Measurements from ENCODE around the gene ROCK1. TPM values are rescaled to one million over a fixed set of nuclear protein-coding genes. Genes with fewer than 3 reads are reported as not detected.

Gene ROCK1
- total RNA-seq, 4 donors from 2014 or later, result 11.5 to 27.3 (median 18.4) TPM

GRCh38 chr18:21004726-21005125, 106.9 kb downstream of the ROCK1 start:
- DNase-seq (ENCODE audit: low spot score in 2 of 2), result peak in 1 of 2 donors; percentile 16
- H3K4me3 ChIP-seq (ENCODE audit: low read depth, poor library complexity, severe bottlenecking), result no peak overlapping the region
- intact Hi-C loops (cut with DNase I; ENCODE audit: low total_unique reads), result loop anchor here (10.0 kb wide), 1 partner anchor 1050 kb away; no protein-coding TSS in a partner anchor
- TF ChIP-seq CTCF (IDR thresholded peaks at IDR 0.05) (no peak), POLR2A (IDR thresholded peaks at IDR 0.05) (no peak)

GRCh38 chr18:21000667-21001066, 110.9 kb downstream of the ROCK1 start:
- intact Hi-C loops (cut with DNase I; ENCODE audit: low total_unique reads), result loop anchor here (10.0 kb wide), 1 partner anchor 1054 kb away; no protein-coding TSS in a partner anchor
- no peak for DNase-seq (ENCODE audit: low spot score in 2 of 2)
- H3K4me3 ChIP-seq (ENCODE audit: low read depth, poor library complexity, severe bottlenecking), result no peak overlapping the region
- no peak for TF ChIP-seq CTCF (IDR thresholded peaks at IDR 0.05)
- no peak for TF ChIP-seq POLR2A (IDR thresholded peaks at IDR 0.05)

GRCh38 chr18:20997371-20997770, 114.2 kb downstream of the ROCK1 start:
- DNase-seq (ENCODE audit: low spot score in 2 of 2), result no peak
- intact Hi-C loops (cut with DNase I; ENCODE audit: low total_unique reads), result no loop called here
- no peak for TF ChIP-seq POLR2A (IDR thresholded peaks at IDR 0.05)
- TF ChIP-seq CTCF (IDR thresholded peaks at IDR 0.05), result no peak
- H3K4me3 ChIP-seq (ENCODE audit: low read depth, poor library complexity, severe bottlenecking), result no peak overlapping the region

GRCh38 chr18:20996418-20996817, 115.2 kb downstream of the ROCK1 start:
- DNase-seq (ENCODE audit: low spot score in 2 of 2), result no peak
- no peak for TF ChIP-seq CTCF (IDR thresholded peaks at IDR 0.05)
- H3K4me3 ChIP-seq (ENCODE audit: low read depth, poor library complexity, severe bottlenecking), result no peak overlapping the region
- WGBS, 2 donors, result 91 to 93% methylated on average over 1 of the region's 1 CpG
- intact Hi-C loops (cut with DNase I; ENCODE audit: low total_unique reads), result no loop called here

GRCh38 chr18:20988726-20989125, 122.9 kb downstream of the ROCK1 start:
- H3K4me3 ChIP-seq (ENCODE audit: low read depth, poor library complexity, severe bottlenecking), result no peak overlapping the region
- intact Hi-C loops (cut with DNase I; ENCODE audit: low total_unique reads), result no loop called here
- WGBS, 2 donors, result 98% methylated on average over 3 of the region's 3 CpGs
- DNase-seq (ENCODE audit: low spot score in 2 of 2), result no peak
- TF ChIP-seq CTCF (IDR thresholded peaks at IDR 0.05) (no peak), POLR2A (IDR thresholded peaks at IDR 0.05) (no peak)

- intact Hi-C loops (cut with DNase I; ENCODE audit: low total_unique reads), result no loop called here
- no peak overlapping the region for H3K4me3 ChIP-seq (ENCODE audit: low read depth, poor library complexity, severe bottlenecking)
- no peak for DNase-seq (ENCODE audit: low spot score in 2 of 2)
- WGBS, 2 donors, result 87 to 92% methylated on average over 2 of the region's 2 CpGs
- TF ChIP-seq CTCF (IDR thresholded peaks at IDR 0.05), result no peak
- TF ChIP-seq POLR2A (IDR thresholded peaks at IDR 0.05), result no peak
These were observed 136.5 kb downstream of the ROCK1 start for GRCh38 chr18:20975077-20975476.
